WTC11 (cell line): ENCODE measurements around the gene MGAT3. TPM values are rescaled to one million over a fixed set of nuclear protein-coding genes. Genes with fewer than 3 reads are reported as not detected.

Source experiments
- ATAC-seq: fragments of 200-7000 bp; cut with Tn5 transposase; 2 replicates; pipeline ENCODE4 v1.10.0; 2021; ENCODE audit warnings: mild to moderate bottlenecking, moderate library complexity
- CTCF ChIA-PET: fragments of 300-600 bp; sonication (Branson Sonifier 250); formaldehyde crosslinking; loops from one replicate; lab custom pipeline; 2021; ENCODE audit warnings: antibody characterized with exemption; lab: Charles Lee
- POLR2A ChIA-PET: fragments of 350-600 bp; sonication (Branson Sonifier 250); formaldehyde crosslinking; loops from one replicate; lab custom pipeline; 2021; ENCODE audit warnings: antibody characterized with exemption; lab: Charles Lee
- DNase-seq: peaks from one replicate; pipeline ENCODE4 v3.0.0; 2021; ENCODE audit warnings: low spot score
- H3K27ac Mint-ChIP-seq: 2 replicates; pipeline ENCODE4 v1.8.0; 2021; ENCODE audit warnings: mixed read lengths
- H3K27me3 Mint-ChIP-seq: 2 replicates; pipeline ENCODE4 v1.8.0; 2021; ENCODE audit warnings: low read depth, mild to moderate bottlenecking, moderate library complexity, mixed read lengths
- H3K36me3 Mint-ChIP-seq: 2 replicates; pipeline ENCODE4 v1.8.0; 2021; ENCODE audit warnings: mixed read lengths
- H3K4me1 Mint-ChIP-seq: 2 replicates; pipeline ENCODE4 v1.8.0; 2022; ENCODE audit warnings: mixed read lengths
- H3K4me3 Mint-ChIP-seq: 2 replicates; pipeline ENCODE4 v1.8.0; 2021; ENCODE audit warnings: mild to moderate bottlenecking, moderate library complexity, mixed read lengths
- H3K9me3 Mint-ChIP-seq: 2 replicates; pipeline ENCODE4 v1.8.0; 2021; ENCODE audit warnings: mixed read lengths
- ELF4 ChIP-seq: sonication (generic); formaldehyde crosslinking; IDR thresholded peaks from 2 replicates; pipeline ENCODE4 v1.8.1; 2022; ENCODE audit warnings: low read depth, mild to moderate bottlenecking, moderate library complexity, missing genetic modification reagents
- EMX1 ChIP-seq: fragments of 250-450 bp; sonication (Bioruptor Pico); IDR thresholded peaks from 2 replicates; pipeline ENCODE4 v1.8.0; 2021; ENCODE audit warnings: mild to moderate bottlenecking
- ERG ChIP-seq: fragments of 250-450 bp; sonication (Bioruptor Pico); IDR thresholded peaks from 2 replicates; pipeline ENCODE4 v1.8.0; 2021; ENCODE audit warnings: mild to moderate bottlenecking
- ETV6 ChIP-seq: sonication (generic); formaldehyde crosslinking; IDR thresholded peaks from 2 replicates; pipeline ENCODE4 v1.8.1; 2022; ENCODE audit warnings: mild to moderate bottlenecking, missing genetic modification reagents
- FOXJ3 ChIP-seq: sonication (generic); formaldehyde crosslinking; IDR thresholded peaks from 2 replicates; pipeline ENCODE4 v1.9.0; 2021; ENCODE audit warnings: missing genetic modification reagents, mild to moderate bottlenecking, borderline replicate concordance
- FOXK1 ChIP-seq: sonication (generic); formaldehyde crosslinking; IDR thresholded peaks from 2 replicates; pipeline ENCODE4 v1.8.0; 2022; ENCODE audit warnings: mild to moderate bottlenecking, moderate library complexity, missing genetic modification reagents
- FOXP1 ChIP-seq: sonication (generic); formaldehyde crosslinking; IDR thresholded peaks from 2 replicates; pipeline ENCODE4 v1.8.0; 2022; ENCODE audit warnings: missing genetic modification reagents, mild to moderate bottlenecking, moderate library complexity, borderline replicate concordance
- GABPB1 ChIP-seq: sonication (generic); formaldehyde crosslinking; IDR thresholded peaks from 2 replicates; pipeline ENCODE4 v1.8.1; 2023; ENCODE audit warnings: mild to moderate bottlenecking, missing genetic modification reagents
- HMGXB4 ChIP-seq: sonication (generic); formaldehyde crosslinking; IDR thresholded peaks from 2 replicates; pipeline ENCODE4 v1.8.1; 2023; ENCODE audit warnings: mild to moderate bottlenecking, moderate library complexity, missing genetic modification reagents
- JUN ChIP-seq: sonication (generic); formaldehyde crosslinking; IDR thresholded peaks from 2 replicates; pipeline ENCODE4 v1.8.0; 2023; ENCODE audit warnings: mild to moderate bottlenecking, missing genetic modification reagents
- MAX ChIP-seq: sonication (generic); formaldehyde crosslinking; IDR thresholded peaks from 2 replicates; pipeline ENCODE4 v1.8.0; 2022; ENCODE audit warnings: mild to moderate bottlenecking, missing genetic modification reagents
- MYBL2 ChIP-seq: sonication (generic); formaldehyde crosslinking; IDR thresholded peaks from 2 replicates; pipeline ENCODE4 v1.8.1; 2023; ENCODE audit warnings: mild to moderate bottlenecking, moderate library complexity, missing genetic modification reagents
- NFATC4 ChIP-seq: fragments of 250-450 bp; sonication (Bioruptor Pico); IDR thresholded peaks from 2 replicates; pipeline ENCODE4 v1.9.0; 2021; ENCODE audit warnings: mild to moderate bottlenecking
- NFYB ChIP-seq: sonication (generic); formaldehyde crosslinking; conservative IDR thresholded peaks from 2 replicates; pipeline ENCODE4 v1.8.0; 2022; ENCODE audit warnings: low read depth, missing genetic modification reagents
- PRRX2 ChIP-seq: fragments of 250-450 bp; sonication (Bioruptor Pico); IDR thresholded peaks from 2 replicates; pipeline ENCODE4 v1.8.0; 2021; ENCODE audit warnings: mild to moderate bottlenecking
- SMAD3 ChIP-seq: sonication (generic); formaldehyde crosslinking; IDR thresholded peaks from 2 replicates; pipeline ENCODE4 v1.8.0; 2022; ENCODE audit warnings: missing genetic modification reagents, mild to moderate bottlenecking, borderline replicate concordance
- SOX15 ChIP-seq: fragments of 250-450 bp; sonication (Bioruptor Pico); IDR thresholded peaks from 2 replicates; pipeline ENCODE4 v1.9.0; 2021; ENCODE audit warnings: mild to moderate bottlenecking
- SP1 ChIP-seq: sonication (generic); formaldehyde crosslinking; conservative IDR thresholded peaks from 2 replicates; pipeline ENCODE4 v1.8.1; 2022; ENCODE audit warnings: missing genetic modification reagents
- ZNF121 ChIP-seq: sonication (generic); formaldehyde crosslinking; IDR thresholded peaks from 2 replicates; pipeline ENCODE4 v1.8.0; 2023; ENCODE audit warnings: missing genetic modification reagents
- ZNF281 ChIP-seq: sonication (generic); formaldehyde crosslinking; IDR thresholded peaks from 2 replicates; pipeline ENCODE4 v1.8.0; 2023; ENCODE audit warnings: mild to moderate bottlenecking, missing genetic modification reagents
- ZNF416 ChIP-seq: fragments of 250-450 bp; sonication (Bioruptor Pico); IDR thresholded peaks from 2 replicates; pipeline ENCODE4 v1.9.0; 2021; ENCODE audit warnings: mild to moderate bottlenecking, inconsistent platforms
- ZNF512 ChIP-seq: sonication (generic); formaldehyde crosslinking; IDR thresholded peaks from 2 replicates; pipeline ENCODE4 v1.8.1; 2022; ENCODE audit warnings: missing genetic modification reagents, borderline replicate concordance
- ZNF532 ChIP-seq: fragments of 250-450 bp; sonication (Bioruptor Pico); IDR thresholded peaks from 2 replicates; pipeline ENCODE4 v1.9.0; 2021; ENCODE audit warnings: mild to moderate bottlenecking, borderline replicate concordance
- total RNA-seq: library from RNA; stranded (reverse); gene quantifications from 3 replicates; pipeline ENCODE4 v1.2.3, GENCODE V29; 2021

MGAT3 gene
- total RNA-seq, 1 experiment from 2014 or later, result 11.4 TPM

GRCh38 chr22:39524753-39525657 lies 68.2 kb downstream of the MGAT3 start:
- ChIA-PET CTCF (interaction anchor here (0.7 to 4.7 kb wide), 11 partner anchors 9 to 215 kb away, joined by 3 to 21 read pairs (median 3); no protein-coding TSS in a partner anchor), POLR2A (interaction anchor here (0.6 to 2.4 kb wide), 3 partner anchors 9 to 203 kb away, joined by 3 to 8 read pairs (median 6); partner anchors contain the start of gene MIEF1)
- no peak for ATAC-seq
- TF ChIP-seq SMAD3 (no peak), JUN (no peak), EMX1 (CRISPR knock-in tag) (no peak; the same call in 1 of the 2 replicates), ETV6 (CRISPR knock-in tag) (no peak), ZNF281 (no peak), FOXK1 (CRISPR knock-in tag) (peak; percentile 15; the same call in 1 of the 2 replicates), ZNF512 (CRISPR knock-in tag) (0 out of 2 replicates have a peak, but pooled peaks have one; percentile 29), HMGXB4 (CRISPR knock-in tag) (no peak), GABPB1 (CRISPR knock-in tag) (no peak), ZNF121 (no peak), ZNF416 (CRISPR knock-in tag) (peak; percentile 18; the same call in 1 of the 2 replicates), FOXP1 (no peak), NFYB (CRISPR knock-in tag) (no peak), SP1 (CRISPR knock-in tag) (no peak), ERG (CRISPR knock-in tag) (peak; percentile 85; the same call in 1 of the 2 replicates), ELF4 (CRISPR knock-in tag) (no peak), MYBL2 (CRISPR knock-in tag) (no peak), SOX15 (no peak)
- H3K4me3 Mint-ChIP-seq, result peak overlapping the region; percentile 9; the same call in 1 of the 2 replicates
- peaks cover 59% of the 10 kb centered on the region for H3K4me1 Mint-ChIP-seq
- peaks cover 3% of the 10 kb centered on the region; the same call in 1 of the 2 replicates for H3K27me3 Mint-ChIP-seq
- H3K36me3 Mint-ChIP-seq, result peaks cover 51% of the 10 kb centered on the region
- no peak for DNase-seq
- H3K9me3 Mint-ChIP-seq, result no peaks in the 10 kb centered on the region
- H3K27ac Mint-ChIP-seq, result peak overlapping the region; percentile 93

GRCh38 chr22:39525658-39525975 lies 68.8 kb downstream of the MGAT3 start:
- peaks cover 49% of the 10 kb centered on the region for H3K36me3 Mint-ChIP-seq
- H3K27me3 Mint-ChIP-seq, result no peaks in the 10 kb centered on the region
- ATAC-seq, result no peak
- ChIA-PET POLR2A (interaction anchor here (0.6 to 2.4 kb wide), 2 partner anchors 24 to 204 kb away, joined by 6 to 8 read pairs; partner anchors contain the start of gene MIEF1), CTCF (interaction anchor here (0.7 to 4.7 kb wide), 3 partner anchors 11 to 215 kb away, joined by 4 to 21 read pairs (median 13); no protein-coding TSS in a partner anchor)
- H3K4me1 Mint-ChIP-seq, result peaks cover 63% of the 10 kb centered on the region
- H3K4me3 Mint-ChIP-seq, result no peak overlapping the region
- H3K9me3 Mint-ChIP-seq, result no peaks in the 10 kb centered on the region
- DNase-seq, result no peak
- peak overlapping the region; percentile 93 for H3K27ac Mint-ChIP-seq
- TF ChIP-seq PRRX2 (CRISPR knock-in tag), result 0 out of 2 replicates have a peak, but pooled peaks have one; percentile 33
- no peak for TF ChIP-seq FOXJ3 (CRISPR knock-in tag)
- no peak for TF ChIP-seq FOXK1 (CRISPR knock-in tag)
- no peak for TF ChIP-seq MYBL2 (CRISPR knock-in tag)
- TF ChIP-seq ZNF532, result no peak
- TF ChIP-seq MAX, result no peak
- TF ChIP-seq NFATC4 (CRISPR knock-in tag), result no peak
